DND-41 (cell line): ENCODE results near the gene MRM2.

ENCODE experiments used
- ATAC-seq: fragments of 200-7000 bp; cut with Tn5 transposase; 3 replicates; pipeline ENCODE4 v1.9.1; 2021; ENCODE audit warnings: low read depth; ENCODE audit not compliant: insufficient read depth
- DNase-seq: peaks from one replicate; pipeline ENCODE4 v3.0.0-alpha.2; 2020
- H2AFZ ChIP-seq: 2 replicates; pipeline ENCODE4 v1.6.0; 2012; ENCODE audit warnings: low read depth, low read length
- H3K27ac ChIP-seq: 2 replicates; pipeline ENCODE4 v1.5.1; 2012; ENCODE audit warnings: low read length, inconsistent platforms
- H3K27me3 ChIP-seq: fragments of 200-600 bp; sonication (generic); 2 replicates; pipeline ENCODE4 v1.6.0; 2012; ENCODE audit warnings: low read length, mild to moderate bottlenecking, inconsistent platforms; ENCODE audit not compliant: insufficient read depth, poor library complexity
- H3K36me3 ChIP-seq: 2 replicates; pipeline ENCODE4 v1.5.1; 2012; ENCODE audit warnings: low read length, inconsistent platforms; ENCODE audit not compliant: insufficient read depth
- H3K4me1 ChIP-seq: 2 replicates; pipeline ENCODE4 v1.5.1; 2012; ENCODE audit warnings: mild to moderate bottlenecking, low read length; ENCODE audit not compliant: insufficient read depth
- H3K4me2 ChIP-seq: 2 replicates; pipeline ENCODE4 v1.6.0; 2012; ENCODE audit warnings: mild to moderate bottlenecking, moderate library complexity, low read length, inconsistent platforms; ENCODE audit not compliant: insufficient read depth
- H3K4me3 ChIP-seq, 2 experiments: fragments of 200-600 bp in 1 of 2; shearing (Covaris generic) in 1 of 2; 2 replicates each; pipeline ENCODE4 v1.5.1; 2012 to 2016; ENCODE audit warnings: inconsistent platforms in 2 of 2, low read length in 2 of 2, mild to moderate bottlenecking in 2 of 2, low read depth in 1 of 2, moderate library complexity in 1 of 2
- H3K79me2 ChIP-seq: 2 replicates; pipeline ENCODE4 v1.6.0; 2012; ENCODE audit warnings: low read length, inconsistent platforms; ENCODE audit not compliant: insufficient read depth
- H3K9ac ChIP-seq: 2 replicates; pipeline ENCODE4 v1.6.0; 2012; ENCODE audit warnings: low read depth, mild to moderate bottlenecking, inconsistent platforms, low read length, moderate library complexity
- H3K9me3 ChIP-seq: 2 replicates; pipeline ENCODE4 v1.5.1; 2012; ENCODE audit warnings: low read length, moderate library complexity, mild to moderate bottlenecking, inconsistent platforms; ENCODE audit not compliant: insufficient read depth, severe bottlenecking
- H4K20me1 ChIP-seq: 2 replicates; pipeline ENCODE4 v1.6.0; 2012; ENCODE audit warnings: low read length; ENCODE audit not compliant: insufficient read depth
- EZH2 ChIP-seq: IDR thresholded peaks from 3 replicates; pipeline ENCODE4 v1.6.1; 2012; ENCODE audit warnings: borderline replicate concordance, low read depth, mild to moderate bottlenecking, moderate library complexity, low read length, inconsistent platforms; ENCODE audit not compliant: severe bottlenecking
- TF ChIP-seq, protein P1 (sequence below): IDR thresholded peaks from 2 replicates; pipeline ENCODE4 v1.5.1; 2012; ENCODE audit warnings: borderline replicate concordance, low read length, moderate library complexity, mild to moderate bottlenecking; ENCODE audit not compliant: poor library complexity, severe bottlenecking; ENCODE audit errors: extremely low read depth

The MRM2 gene

DNA sequence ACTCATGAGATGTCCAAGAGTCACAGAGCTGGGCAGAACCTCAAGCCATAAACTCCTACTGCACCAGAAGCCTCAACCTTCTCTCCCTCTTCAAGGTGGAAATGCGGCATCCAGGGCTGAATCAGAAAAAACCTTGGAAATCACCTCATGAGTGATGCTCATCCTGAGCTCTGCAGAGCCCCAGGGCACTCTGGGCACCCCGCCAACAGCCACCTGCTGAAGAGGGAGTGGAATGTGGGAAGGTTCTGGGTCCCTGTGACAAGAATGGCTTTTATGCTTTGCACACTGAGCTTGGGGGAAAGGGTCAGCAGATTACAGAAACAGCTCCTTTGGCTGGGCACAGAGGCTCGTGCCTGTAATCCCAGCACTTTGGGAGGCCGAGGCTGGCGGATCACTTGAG lies 18.8 kb upstream of the MRM2 start:
- ATAC-seq: no peak
- Histone ChIP-seq H3K4me2 (no peak overlapping the region), H3K27me3 (no peaks in the 10 kb centered on the region), H4K20me1 (no peaks in the 10 kb centered on the region), H3K9me3 (no peaks in the 10 kb centered on the region), H3K27ac (no peak overlapping the region), H3K36me3 (peaks cover 32% of the 10 kb centered on the region), H3K4me1 (no peaks in the 10 kb centered on the region), H2AFZ (no peak overlapping the region), H3K79me2 (no peaks in the 10 kb centered on the region), H3K9ac (no peak overlapping the region), H3K4me3 (no peak overlapping the region)
- TF ChIP-seq, protein P1, sequence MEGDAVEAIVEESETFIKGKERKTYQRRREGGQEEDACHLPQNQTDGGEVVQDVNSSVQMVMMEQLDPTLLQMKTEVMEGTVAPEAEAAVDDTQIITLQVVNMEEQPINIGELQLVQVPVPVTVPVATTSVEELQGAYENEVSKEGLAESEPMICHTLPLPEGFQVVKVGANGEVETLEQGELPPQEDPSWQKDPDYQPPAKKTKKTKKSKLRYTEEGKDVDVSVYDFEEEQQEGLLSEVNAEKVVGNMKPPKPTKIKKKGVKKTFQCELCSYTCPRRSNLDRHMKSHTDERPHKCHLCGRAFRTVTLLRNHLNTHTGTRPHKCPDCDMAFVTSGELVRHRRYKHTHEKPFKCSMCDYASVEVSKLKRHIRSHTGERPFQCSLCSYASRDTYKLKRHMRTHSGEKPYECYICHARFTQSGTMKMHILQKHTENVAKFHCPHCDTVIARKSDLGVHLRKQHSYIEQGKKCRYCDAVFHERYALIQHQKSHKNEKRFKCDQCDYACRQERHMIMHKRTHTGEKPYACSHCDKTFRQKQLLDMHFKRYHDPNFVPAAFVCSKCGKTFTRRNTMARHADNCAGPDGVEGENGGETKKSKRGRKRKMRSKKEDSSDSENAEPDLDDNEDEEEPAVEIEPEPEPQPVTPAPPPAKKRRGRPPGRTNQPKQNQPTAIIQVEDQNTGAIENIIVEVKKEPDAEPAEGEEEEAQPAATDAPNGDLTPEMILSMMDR: no peak
- no peak for TF ChIP-seq EZH2
- DNase-seq: no peak

DNA sequence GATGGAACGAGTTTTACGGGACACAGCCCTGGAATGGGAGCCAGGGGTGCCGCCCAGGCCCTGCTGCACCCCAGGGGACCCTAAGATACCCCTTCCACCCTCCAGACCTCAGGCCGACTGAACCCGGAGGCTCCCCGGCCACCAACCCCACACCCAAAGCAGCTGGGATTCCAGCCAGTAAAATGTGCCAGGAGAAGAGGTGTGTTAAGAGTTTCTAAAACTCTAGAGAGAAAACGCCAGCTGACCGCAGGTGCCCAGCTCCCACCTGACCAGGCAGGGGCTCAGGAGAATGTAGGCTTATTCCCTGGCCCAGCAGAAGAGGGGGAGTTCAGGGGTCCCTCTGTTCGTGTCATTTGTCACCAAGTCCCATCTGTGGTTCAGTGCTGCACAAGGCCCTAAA lies 17.5 kb upstream of the MRM2 start:
- Histone ChIP-seq H3K79me2 (no peaks in the 10 kb centered on the region), H3K27ac (no peak overlapping the region), H3K9ac (no peak overlapping the region), H3K9me3 (no peaks in the 10 kb centered on the region), H3K4me2 (no peak overlapping the region), H3K27me3 (no peaks in the 10 kb centered on the region), H2AFZ (no peak overlapping the region), H3K36me3 (peaks cover 42% of the 10 kb centered on the region), H3K4me3 (no peak overlapping the region), H3K4me1 (no peaks in the 10 kb centered on the region), H4K20me1 (no peaks in the 10 kb centered on the region)
- no peak for DNase-seq
- no peak for ATAC-seq
- TF ChIP-seq, protein P1: no peak
- TF ChIP-seq EZH2: no peak

- no peak for TF ChIP-seq EZH2
- TF ChIP-seq, protein P1: no peak
- H3K4me1 ChIP-seq: no peaks in the 10 kb centered on the region
- H3K4me2 ChIP-seq: no peak overlapping the region
- H3K79me2 ChIP-seq: no peaks in the 10 kb centered on the region
- H3K36me3 ChIP-seq: peaks cover 42% of the 10 kb centered on the region
- no peaks in the 10 kb centered on the region for H3K27me3 ChIP-seq
- no peak overlapping the region for H3K4me3 ChIP-seq
- no peak for DNase-seq
- no peak overlapping the region for H3K27ac ChIP-seq
- no peaks in the 10 kb centered on the region for H4K20me1 ChIP-seq
- no peak for ATAC-seq
- no peak overlapping the region for H3K9ac ChIP-seq
- H3K9me3 ChIP-seq: no peaks in the 10 kb centered on the region
- H2AFZ ChIP-seq: no peak overlapping the region
Measured at GRCh38 chr7:2258661-2259365, 16.8 kb upstream of the MRM2 start.

DNA sequence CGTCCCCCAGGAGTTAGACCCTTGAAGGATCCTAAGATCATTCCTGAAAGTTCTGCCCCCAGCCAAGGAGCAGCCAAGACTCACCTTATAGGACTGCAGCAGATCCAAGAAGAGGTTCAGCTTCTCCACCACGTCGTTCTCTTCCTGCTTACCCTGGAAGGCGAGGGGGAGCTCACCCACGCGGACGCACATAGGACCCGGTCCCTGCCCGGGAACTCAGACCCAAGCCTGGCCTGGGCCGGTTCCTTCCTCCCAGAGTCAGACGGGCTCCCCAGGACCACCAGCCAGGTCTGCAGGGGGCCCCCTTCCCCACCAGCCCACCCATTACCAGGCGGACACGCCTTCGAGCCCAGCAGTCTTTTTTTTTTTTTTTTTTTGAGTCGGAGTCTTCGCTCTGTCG lies 15.6 kb upstream of the MRM2 start:
- ATAC-seq (no peak), DNase-seq (no peak)
- no peaks in the 10 kb centered on the region for H3K27me3 ChIP-seq
- no peak overlapping the region for H2AFZ ChIP-seq
- H3K4me2 ChIP-seq: no peak overlapping the region
- H3K27ac ChIP-seq: no peak overlapping the region
- no peak overlapping the region for H3K9ac ChIP-seq
- no peaks in the 10 kb centered on the region for H3K9me3 ChIP-seq
- H3K36me3 ChIP-seq: peaks cover 42% of the 10 kb centered on the region
- H3K4me1 ChIP-seq: no peaks in the 10 kb centered on the region
- H3K4me3 ChIP-seq: no peak overlapping the region
- no peaks in the 10 kb centered on the region for H3K79me2 ChIP-seq
- H4K20me1 ChIP-seq: no peaks in the 10 kb centered on the region
- TF ChIP-seq EZH2: no peak
- TF ChIP-seq, protein P1: no peak
